AG09319 (cell line): ENCODE data around the gene THTPA.

ENCODE experiments used
- DNase-seq: peaks from one replicate; pipeline ENCODE4 v3.0.0-alpha.2; 2010; ENCODE audit warnings: low read depth; ENCODE audit errors: extremely low read depth
- CTCF ChIP-seq: IDR thresholded peaks from 2 replicates; pipeline ENCODE4 v1.5.1; 2011; ENCODE audit warnings: low read depth, mild to moderate bottlenecking, inconsistent platforms, low read length, moderate library complexity

Gene THTPA

GRCh38 chr14:23557521-23557920 lies 1.4 kb downstream of the THTPA start:
- TF ChIP-seq CTCF: no peak
- no peak for DNase-seq

GRCh38 chr14:23557946-23558345 lies 1.9 kb downstream of the THTPA start:
- no peak for DNase-seq

GRCh38 chr14:23558346-23559009 lies 2.4 kb downstream of the THTPA start:
- no peak for TF ChIP-seq CTCF
- DNase-seq: no peak

More at GRCh38 chr14:23557946-23558345, 1.9 kb downstream of the THTPA start:
- TF ChIP-seq CTCF: no peak

- DNase-seq: no peak
- peak; percentile 93 for TF ChIP-seq CTCF
These were observed 3.2 kb downstream of the THTPA start for GRCh38 chr14:23559010-23559925.

GRCh38 chr14:23559926-23560520 lies 4.0 kb downstream of the THTPA start:
- DNase-seq: no peak
- no peak for TF ChIP-seq CTCF

- no peak for DNase-seq
- no peak for TF ChIP-seq CTCF
These were observed 5.2 kb downstream of the THTPA start for GRCh38 chr14:23561259-23561658.
